ENCODE data around the gene HS2ST1.
A peak's percentile ranks its signal among the peaks of the same experiment; 100 is the strongest.

The HS2ST1 gene

DNA sequence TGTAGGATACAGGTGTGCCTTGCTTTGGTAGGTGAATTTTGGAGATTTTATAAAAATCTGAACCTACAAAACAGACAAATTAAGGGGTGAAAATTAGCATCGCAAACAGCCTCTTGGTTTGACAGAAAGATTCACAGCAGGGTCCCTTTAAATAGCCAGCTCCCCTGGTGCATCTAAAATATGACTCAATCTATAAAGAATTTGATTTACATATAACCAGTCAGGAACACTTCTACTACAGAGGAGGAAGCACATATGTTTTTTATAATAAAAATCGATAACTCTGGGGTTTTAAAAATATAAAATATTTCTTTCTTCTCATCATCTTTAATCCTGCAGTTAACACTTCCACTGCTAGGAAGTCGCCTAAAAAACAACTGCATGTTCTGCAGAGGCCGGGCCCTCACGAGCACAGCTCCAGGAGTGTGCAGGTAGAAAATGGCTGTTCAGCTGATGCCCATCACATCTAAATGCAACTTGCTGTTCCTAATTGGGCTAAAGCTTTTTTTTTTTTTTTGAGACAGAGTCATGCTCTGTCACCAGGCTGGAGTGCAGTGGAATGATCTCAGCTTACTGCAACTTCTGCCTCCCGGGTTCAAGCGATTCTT lies 203.4 kb downstream of the HS2ST1 start:
- no peak for DNase-seq

DNA sequence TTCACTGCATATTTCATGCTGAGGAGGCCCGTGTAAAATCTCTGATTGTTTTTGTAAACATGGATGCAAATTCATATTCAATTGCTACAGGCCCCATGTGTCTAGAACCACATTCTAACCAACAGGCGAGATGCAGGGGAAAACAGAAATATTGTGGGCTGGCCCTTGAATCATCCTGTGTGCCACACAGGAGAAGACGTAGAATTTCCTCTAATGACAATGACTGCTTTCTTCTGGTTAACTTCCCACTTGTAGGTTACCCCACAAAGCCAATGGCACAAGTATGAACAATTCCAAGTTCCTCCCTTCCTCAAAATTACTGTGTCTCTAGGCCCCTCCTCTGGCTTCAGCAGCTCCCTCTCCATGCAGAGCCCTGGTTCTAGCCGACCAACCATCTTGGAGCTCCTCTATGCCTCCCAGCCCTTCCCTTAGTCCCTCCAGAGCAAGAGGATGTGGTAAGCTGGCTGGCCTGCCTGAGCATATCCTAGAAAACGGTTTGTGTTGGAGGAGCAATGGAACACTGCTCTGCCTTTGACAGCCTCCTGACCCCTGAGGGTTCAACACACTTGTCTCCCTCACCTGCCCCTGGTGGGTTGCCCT lies 205.2 kb downstream of the HS2ST1 start:
- DNase-seq: no peak

DNA sequence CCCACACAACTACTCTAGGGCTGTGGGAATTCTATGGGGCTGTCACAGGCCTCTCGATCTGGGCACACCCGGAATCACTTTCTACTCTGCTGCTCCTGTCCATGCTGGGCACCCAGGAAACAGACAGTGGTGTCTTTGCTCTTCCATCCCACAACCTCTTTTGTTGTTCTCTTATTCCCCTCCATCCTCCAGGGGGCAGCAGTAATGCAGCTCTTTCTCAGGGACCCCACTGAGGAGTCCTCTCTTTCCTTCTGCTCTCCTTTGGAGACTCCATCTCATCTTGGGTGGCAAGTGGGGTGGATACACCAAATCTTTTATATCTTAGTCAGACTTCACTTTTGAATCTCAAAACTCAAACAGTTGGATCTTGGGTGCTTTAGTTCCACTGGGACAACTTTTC lies 206.3 kb downstream of the HS2ST1 start:
- DNase-seq: no peak

GRCh38 chr1:87121711-87122163 lies 207.3 kb downstream of the HS2ST1 start:
- no peak for DNase-seq

GRCh38 chr1:87122243-87122642 lies 207.8 kb downstream of the HS2ST1 start:
- no peak for DNase-seq

DNA sequence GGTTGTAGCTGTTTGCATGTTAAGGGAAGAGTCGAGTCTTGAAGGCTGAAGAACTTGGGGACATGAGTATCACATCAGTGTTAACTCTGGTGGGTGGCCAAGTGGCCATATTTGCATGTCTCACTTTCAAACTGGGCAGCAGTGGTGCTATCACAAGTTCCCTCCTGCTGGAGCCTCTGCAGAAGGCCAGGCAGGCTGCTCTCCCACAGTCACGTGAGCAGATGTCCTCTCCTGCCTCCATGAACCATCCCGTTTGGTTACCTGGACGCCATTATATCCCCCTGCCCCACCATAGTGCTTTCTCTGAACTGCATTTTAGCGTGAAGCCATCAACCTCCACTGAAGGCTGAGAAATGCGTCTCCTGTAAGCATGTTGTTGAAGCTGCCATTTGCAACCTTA lies 209.2 kb downstream of the HS2ST1 start:
- no peak for DNase-seq

DNA sequence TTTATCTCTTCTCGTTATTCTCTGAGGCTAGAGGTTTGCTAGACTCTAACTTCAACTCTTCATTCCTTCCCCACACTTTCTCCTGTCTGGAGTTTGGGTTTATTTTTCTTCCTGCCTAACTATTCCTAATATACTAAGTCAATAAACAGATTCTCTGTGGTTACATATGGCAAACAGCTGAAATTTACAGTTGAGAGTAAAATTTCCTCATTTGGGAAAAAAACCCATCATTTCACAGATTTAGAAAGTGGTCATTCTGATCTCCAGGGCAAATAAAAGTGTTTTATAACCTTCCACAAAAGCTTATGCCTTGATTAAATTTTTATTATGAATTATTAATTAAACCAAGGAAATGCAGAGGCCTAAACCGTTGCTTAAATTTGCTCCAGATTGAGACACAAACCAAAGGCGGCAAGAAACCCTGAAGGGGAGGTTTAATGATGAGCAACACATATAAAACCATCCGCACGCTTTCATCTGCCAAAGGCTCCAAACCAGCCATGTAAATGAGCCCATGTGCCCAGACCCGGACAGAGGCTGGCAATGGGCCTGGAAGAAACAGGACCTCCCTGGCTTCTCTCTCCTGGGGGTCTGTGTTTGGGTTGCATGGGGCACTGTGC lies 212.6 kb downstream of the HS2ST1 start:
- no peak for DNase-seq

DNA sequence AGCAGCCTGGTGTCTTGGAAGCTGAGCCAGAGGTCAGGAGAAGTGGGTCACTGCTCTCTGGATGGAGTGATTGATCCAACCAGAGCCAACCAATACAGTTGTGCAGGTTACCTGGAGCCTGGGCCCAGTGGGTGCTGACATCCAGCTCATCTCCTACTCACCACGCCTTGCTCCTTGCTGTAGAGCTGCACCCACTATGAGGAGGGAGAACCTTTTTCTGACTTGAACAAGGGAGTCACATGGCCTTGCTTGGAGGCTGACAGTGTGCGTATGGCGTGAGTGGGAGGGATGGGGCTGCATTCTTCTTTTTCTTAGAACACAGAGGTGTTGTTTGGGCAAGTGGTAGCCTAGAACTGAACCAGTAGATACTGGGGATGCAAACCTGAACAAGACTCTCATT lies 213.1 kb downstream of the HS2ST1 start:
- no peak for DNase-seq

DNA sequence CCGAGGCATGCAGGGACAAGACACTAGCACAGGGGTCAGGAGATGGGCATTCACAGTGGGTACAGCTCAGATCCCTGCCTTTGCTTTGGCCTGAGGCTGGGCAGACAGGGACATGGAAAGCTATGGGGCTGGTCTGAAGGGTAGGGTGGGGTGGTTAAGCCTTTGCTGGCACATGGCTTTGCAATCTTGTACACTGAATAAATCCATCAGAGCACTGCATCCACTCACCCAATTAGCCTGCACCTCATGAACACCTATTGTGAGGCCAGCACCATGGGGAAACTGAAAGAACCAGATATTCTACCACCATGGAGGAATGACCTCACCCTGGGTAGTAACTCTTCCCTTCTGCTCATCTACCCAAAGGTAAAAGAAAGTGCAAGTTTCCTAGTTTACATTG lies 214.6 kb downstream of the HS2ST1 start:
- no peak for DNase-seq

- DNase-seq: no peak
Measured at GRCh38 chr1:87129606-87130005, 215.2 kb downstream of the HS2ST1 start.

GRCh38 chr1:87130438-87130837 lies 216.0 kb downstream of the HS2ST1 start:
- DNase-seq: no peak

- DNase-seq: peak; percentile 72
Measured at GRCh38 chr1:87131809-87132283, 217.4 kb downstream of the HS2ST1 start.

GRCh38 chr1:87132284-87132870 lies 217.9 kb downstream of the HS2ST1 start:
- DNase-seq: no peak

GRCh38 chr1:87134061-87134460 lies 219.6 kb downstream of the HS2ST1 start:
- DNase-seq: no peak

DNA sequence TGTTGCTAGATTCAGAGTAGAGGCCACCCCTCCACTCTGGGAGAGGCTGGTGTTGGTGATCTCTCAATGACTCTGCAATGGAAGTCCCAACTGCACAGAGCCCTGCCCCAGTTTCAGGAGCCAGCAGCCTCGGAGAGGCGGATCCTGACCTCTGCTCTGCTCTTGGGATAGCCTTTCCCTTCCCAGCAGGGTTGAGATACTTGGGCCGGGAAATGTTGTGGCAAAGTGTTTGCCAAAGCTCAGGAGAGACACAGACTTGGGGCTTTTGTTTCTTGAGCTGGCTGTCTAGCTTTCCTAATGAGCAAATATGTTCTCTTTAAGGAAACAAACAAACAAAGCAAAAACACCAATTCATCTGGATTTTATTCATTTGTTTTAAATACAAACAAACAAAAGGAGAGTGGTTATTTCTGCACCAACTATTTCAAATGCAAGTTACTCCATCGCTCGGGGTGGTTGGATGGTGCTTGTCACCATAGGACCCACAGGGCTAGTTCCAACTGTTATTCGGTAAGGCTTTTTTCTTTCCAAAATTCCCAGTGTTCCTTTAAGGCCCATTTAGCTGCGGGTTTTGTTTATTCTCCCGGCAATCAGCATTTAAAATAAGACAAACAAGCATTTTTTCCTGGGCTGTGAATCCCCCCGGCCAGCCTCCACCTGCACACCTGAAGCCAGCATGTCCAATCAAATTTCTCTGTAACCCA lies 220.3 kb downstream of the HS2ST1 start:
- DNase-seq: no peak

- no peak for DNase-seq
Measured at GRCh38 chr1:87135329-87135712, 220.9 kb downstream of the HS2ST1 start.

DNA sequence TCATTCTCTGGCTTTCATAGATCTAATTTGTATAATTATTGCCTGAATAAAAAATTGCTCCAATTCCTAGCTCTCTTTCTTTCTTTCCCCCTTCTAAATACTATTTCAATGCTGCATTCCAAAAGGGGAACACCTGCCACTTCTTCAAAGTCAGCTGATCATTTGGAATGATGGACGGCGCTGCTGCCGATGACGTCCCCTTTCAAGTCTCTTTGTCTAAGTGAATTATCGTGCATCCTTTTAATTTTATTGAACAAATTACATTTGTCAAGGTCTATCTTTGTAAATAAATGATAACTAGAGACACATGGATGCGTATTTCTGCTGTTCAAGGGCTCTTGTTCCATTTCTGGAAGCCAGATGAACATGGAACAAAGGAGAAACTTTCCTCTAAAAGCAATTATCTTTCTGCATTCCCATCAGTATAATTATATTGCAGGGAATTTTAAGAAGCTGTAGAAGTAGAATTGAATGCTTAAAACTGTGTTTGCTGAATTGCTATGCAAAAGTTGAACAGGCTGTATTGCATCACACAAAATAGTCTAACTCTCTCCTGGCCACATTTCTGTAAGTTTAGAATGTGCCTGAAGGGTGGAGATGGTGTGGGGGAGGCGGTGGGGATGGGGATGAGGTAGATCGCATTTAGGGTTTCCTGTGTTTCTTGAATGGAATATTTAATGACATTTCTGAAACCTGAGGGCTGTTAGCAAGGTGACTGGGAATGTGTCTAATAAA lies 222.3 kb downstream of the HS2ST1 start:
- no peak for DNase-seq

- DNase-seq: no peak
Measured at GRCh38 chr1:87137342-87137739, 222.9 kb downstream of the HS2ST1 start.

GRCh38 chr1:87140831-87141540 lies 226.6 kb downstream of the HS2ST1 start:
- no peak for DNase-seq

DNA sequence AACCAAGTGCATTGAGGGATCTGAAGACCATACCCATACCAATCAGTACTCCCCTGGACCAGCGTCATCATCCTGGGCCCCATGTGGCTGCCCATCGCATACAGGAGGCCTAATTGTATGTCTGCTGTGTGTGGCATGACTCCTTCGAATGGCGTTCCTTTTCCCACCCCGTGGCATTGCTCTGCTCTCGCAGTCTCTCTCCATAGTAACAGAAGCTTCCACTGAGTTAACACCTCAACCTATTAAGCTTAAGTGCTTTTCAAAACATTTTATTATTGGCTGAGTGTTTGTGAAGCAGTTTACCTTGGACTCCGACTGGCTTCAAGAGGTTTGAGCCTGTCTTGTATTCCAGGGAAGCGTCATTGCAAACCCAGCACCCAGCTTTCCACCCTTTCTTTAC lies 227.1 kb downstream of the HS2ST1 start:
- DNase-seq: no peak

GRCh38 chr1:87143413-87144135 lies 229.1 kb downstream of the HS2ST1 start:
- no peak for DNase-seq

All from activated T-cell treated with anti-CD3 and anti-CD28 coated beads, Interleukin-2, amount 50 U/mL, for 1 hour (primary cell).